Middle frontal gyrus (tissue), 1 donor: Measurements from ENCODE around the gene ETNK1.
"Not testable (repeated sequence)": the region's sequence is repeated elsewhere in the genome, so short reads cannot be mapped to it uniquely, and the experiment has no call there.

Source experiments
- DNase-seq: peaks from one replicate; pipeline ENCODE4 v3.0.0-alpha.2; 2015; ENCODE audit warnings: low spot score; ENCODE audit errors: extremely low spot score

ETNK1 gene, protein sequence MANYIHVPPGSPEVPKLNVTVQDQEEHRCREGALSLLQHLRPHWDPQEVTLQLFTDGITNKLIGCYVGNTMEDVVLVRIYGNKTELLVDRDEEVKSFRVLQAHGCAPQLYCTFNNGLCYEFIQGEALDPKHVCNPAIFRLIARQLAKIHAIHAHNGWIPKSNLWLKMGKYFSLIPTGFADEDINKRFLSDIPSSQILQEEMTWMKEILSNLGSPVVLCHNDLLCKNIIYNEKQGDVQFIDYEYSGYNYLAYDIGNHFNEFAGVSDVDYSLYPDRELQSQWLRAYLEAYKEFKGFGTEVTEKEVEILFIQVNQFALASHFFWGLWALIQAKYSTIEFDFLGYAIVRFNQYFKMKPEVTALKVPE

DNA sequence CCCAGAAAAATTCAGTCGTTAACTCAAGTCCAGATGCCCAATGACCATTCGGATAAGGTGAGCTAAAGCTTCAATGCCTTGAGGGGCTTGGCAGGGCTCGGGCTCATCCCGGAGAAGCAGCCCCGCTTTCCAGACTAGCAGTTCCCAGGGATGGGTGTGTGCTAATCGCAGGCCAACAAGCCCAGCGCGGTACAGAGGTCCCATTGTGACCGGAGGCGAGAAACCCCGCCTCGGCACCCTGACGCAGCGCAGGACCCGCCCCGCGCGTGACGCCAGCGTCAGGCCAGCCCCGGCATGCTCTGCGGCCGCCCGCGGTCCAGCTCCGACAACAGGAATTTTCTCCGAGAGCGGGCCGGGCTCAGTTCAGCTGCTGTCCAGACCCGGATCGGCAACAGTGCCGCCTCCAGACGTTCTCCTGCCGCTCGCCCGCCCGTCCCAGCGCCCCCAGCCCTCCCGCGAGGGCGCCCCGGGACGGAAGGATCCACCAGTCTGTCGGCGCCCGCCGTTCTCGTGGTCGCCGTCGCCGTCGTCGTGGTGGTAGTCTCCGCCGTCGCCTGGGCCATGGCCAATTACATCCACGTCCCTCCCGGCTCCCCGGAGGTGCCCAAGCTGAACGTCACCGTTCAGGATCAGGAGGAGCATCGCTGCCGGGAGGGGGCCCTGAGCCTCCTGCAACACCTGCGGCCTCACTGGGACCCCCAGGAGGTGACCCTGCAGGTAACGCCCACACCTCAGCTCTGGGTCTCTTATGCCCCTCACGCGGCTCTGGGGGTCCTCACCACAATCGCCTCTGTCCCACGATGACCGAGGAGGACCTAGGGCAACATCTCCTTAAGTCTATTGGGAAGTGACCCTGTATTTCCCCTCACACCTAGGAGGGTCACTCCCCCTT, at the start of gene ETNK1:
ETNK1 (plus strand) TSS at position 302 of the 892 bp plus-strand sequence; CDS start at position 562, 260 bp downstream.
- DNase-seq: peak; percentile 92

DNA sequence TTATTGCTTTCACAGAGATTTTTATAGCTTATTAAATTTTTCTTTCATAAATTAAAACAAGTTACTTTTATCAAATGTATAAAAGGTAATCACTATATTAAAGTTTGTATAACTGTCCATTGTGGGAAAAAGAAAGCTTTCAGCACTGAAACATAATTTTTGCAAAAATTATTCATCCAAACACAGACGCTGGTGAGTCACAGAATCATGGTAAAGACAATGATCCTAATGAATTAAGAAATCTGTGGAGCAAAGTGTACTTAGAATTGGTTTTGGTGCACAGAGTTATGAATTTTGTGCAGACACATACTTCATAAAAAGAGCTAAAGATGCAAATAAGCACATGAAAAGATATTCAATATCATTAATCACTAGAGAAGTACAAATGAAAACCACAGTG, 48.9 kb upstream of the ETNK1 start:
- no peak for DNase-seq

DNA sequence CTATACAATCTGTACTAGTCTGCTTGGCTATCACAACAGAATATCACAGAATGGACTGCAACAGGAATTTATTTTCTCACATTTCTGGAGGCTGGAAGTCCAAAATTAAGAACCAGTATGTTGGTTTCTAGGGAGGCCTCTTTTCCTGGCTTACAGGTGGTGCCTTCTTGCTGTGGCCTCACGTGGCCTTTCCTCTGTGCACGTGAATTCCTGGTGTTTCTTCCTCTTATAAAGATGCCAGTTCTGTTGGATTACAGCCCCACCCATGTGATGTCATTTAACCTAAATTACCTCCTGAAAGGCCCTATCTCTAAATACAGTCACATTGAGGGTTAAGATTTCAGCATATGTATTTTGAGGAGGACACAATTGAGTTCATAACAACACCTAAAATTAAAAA, 48.5 kb upstream of the ETNK1 start:
- DNase-seq: no peak

DNA sequence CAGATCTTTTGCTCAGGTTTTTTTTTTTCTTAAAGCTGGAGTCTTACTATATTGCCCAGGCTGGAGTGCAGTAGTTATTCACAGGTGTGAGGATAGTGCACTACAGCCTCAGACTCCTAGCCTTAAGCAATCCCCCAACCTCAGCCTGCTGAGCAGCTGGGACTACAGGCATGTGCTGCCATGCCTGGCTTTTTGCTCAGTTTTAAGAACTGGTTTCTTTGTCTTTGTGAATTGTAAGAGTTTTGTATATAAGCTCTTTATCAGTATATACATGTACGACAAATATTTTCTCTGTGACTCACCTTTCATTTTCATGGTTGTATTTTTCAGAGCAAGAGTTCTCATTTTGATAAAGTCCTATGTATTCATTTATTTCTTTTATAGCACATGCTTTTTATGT, 47.3 kb upstream of the ETNK1 start:
- DNase-seq: no peak

DNA sequence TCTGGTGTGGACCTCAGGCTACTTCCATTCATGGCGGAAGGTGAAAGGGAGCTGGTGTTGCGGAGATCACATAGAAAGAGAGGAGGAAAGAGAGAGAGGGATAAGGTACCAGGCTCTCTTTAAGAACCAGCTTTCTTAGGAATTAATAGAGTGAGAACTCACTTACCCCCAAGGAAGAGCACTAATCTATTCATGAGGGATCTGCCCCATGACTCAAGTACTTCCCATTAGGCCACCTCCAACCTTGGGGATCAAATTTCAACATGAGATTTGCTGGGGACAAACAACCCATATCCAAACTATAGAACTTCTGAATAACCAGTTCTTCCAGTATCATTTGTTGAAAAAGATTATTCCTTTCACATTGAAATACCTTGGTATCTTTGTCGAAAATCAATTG, 46.6 kb upstream of the ETNK1 start:
- no peak for DNase-seq

DNA sequence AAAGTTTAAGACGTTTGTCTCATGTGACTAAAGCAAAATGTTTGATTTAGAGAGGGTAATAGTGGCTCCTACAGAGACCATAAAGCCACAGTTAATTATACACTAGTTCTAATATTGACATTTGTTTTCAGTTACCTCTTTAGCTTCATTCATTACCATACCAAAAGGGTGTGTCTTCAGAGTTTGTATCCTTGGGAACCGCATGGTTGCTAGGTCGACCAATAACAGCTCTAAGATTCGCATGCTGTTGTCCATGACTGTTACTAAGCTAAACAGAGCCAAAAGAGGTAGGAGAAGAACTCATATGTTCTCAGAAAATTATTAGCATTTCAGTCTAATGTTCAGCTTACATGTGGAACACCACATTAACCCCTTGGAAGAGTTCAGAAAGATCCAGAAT, 36.2 kb upstream of the ETNK1 start:
- DNase-seq: no peak

DNA sequence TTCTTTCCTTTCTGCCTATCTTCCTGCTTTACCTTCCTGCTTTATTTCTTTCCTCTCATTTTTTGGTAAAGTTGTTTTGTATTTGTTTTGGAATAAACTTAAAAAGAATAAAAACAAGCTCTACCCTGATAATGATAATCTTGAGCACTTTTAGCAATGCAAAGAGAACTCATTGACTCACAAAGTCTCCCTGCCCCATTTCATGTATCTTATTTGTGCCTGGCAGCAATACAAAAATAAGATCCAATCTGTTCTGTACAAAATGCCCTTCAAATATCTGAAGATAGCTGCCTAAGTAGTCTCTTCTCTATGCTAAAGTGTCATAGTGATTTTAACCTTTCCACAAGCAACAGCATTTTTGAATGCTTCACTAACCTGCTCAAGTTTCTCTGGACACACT, 31.1 kb upstream of the ETNK1 start:
- no peak for DNase-seq

DNA sequence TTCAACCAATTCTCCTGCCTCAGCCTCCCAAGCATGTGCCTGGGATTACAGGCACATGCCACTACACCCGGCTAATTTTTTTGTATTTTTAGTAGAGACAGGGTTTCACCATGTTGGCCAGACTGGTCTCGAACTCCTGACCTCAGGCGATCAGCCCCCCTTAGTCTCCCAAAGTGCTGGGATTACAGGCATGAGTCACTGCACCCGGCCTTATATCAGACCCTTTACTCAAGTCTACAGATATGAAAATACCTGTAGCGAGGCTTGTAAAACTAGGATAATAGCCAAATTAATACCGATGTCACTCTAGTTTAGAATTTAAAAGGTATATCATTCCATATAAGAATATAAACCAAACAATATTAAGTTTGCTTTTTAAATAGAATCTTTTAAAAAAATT, 27.4 kb upstream of the ETNK1 start:
- DNase-seq: not testable (repeated sequence)

DNA sequence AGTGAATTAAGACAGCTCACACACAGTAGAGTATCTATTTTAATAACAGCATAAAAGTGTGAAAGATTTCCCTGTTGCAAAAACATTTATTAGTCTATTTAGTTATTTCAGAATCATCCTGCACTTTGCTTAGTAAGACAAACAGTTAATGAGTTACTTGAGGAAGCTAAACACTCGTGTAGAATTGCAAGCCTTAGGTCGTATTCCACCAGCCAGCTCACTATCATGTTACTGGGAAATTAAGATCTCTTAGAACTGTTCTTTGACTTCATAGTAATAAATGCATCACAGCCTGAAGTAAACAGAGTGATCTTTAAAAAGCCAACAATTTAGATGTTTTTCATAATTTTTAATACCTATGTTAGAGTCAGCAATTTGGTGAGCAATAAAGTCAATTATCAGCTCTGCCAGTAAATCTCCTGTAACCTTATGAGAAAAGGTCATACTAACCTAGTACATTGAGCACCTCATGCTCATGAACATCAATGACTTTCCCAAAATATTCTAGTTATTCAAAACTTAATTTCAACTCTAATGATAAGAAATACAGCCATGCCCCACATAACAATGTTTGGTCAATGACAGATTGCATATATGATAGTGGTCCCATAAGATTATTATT, 26.7 kb upstream of the ETNK1 start:
- no peak for DNase-seq

DNA sequence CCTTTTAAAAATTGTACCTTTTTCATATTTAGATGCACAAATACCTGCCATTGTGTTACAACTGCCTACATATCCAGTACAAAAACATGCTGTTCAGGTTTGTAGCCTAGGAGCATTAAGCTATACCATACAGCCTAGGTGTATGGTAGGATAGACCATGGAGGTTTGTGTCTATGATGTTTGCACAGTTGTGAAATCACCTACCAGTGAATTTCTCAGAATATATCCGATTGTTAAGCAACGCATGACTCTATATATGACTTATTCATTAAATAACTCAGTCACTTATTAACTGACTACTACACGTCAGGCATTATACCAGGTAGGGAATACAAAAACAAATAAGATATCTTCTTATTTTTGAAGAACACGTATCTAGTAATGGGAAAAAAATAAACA, 26.2 kb upstream of the ETNK1 start:
- no peak for DNase-seq

DNA sequence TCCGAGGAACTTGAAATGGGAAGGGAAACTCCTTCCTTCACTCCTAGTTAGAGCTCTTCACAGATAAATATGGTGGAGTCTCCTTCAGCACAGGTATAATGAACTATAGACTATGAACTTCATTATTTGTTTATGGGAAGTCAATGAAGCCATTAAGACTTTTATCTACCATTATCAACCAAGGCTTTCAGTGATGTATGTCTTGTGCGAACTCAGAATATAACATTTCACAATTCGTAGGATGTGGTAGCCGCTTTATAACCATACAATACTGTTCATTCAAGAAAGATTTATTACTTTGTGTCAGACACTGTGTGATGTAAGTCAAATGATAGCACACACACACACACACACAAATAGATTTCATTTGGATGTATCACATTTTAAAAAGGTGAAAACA, 24.8 kb upstream of the ETNK1 start:
- DNase-seq: no peak

DNA sequence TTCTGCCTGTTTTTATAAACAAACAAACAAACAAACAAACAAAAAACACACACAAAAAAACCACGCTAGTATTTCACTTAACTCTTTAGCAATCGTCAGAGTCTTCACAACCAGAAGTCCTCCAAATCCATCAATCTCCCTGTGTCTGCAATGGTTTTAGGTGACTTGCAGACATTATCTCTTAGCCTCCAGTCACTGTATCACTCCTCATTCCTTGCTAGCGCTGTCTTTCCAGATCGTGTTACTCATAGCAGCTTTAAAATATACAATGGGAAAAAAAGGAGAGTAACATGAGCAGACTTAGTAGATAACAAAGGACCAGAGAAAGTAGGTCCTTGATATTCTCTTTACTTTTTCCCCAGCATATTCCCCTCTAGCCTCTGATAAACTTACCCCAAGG, 15.5 kb upstream of the ETNK1 start:
- no peak for DNase-seq

DNA sequence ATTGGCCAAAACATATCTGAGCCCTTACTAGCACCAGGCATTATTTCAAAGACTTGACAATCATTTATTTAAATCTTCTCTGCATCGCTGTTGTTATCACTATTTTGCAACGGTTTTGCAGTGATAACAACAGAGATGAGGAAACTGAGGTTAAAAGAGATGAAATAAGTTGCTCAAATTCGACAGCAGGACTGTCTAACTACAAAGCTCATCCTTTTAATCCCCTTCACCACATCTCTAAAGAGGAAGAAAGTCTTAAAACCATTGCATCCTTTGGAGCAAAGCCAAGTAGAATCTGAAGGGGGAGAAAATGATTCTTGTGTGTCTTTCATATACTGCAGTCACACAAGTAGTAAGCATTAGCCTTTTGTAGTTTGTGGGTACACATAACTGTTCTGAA, 14.8 kb upstream of the ETNK1 start:
- DNase-seq: no peak

DNA sequence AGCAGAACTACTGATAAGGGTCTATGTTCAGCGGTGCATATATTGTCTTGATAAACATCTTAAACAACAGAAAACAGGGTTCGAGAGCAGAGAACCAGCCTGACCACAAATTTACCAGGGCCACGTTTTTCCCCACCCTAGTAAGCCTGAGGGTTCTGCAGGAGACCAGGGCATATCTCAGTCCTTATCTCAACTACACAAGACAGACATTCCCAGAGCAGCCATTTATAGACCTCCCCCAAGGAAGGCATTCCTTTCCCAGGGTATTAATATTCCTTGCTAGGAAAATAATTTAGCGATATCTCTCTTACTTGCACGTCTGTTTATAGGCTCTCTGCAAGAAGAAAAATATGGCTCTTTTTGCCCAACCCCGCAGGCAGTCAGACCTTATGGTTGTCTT, 12.1 kb upstream of the ETNK1 start:
- not testable (repeated sequence) for DNase-seq

DNA sequence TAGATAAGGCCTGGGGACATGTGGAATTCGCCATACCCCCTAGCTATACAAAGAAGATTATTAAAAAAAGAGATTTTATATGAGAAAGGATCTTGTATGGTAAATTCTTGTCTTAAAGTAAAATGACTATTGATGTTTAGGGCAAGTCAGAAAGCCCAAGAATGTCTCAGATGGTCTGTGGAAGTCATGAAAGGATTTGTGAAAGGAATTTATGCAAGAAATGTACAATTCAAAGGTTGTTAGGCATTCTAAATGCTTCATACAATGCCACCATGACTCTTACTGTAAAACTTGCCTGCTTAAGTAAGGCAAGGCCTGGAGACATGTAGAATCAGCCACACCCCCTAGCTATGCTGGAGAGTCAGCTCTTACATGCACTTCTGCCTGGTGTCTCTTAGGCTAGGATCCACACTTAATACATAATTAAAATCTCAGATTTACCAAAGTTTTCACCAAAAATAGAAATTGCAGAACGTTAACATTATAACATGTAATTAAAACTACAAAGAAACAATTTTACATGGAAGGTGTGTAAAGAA, 8.9 kb upstream of the ETNK1 start:
- DNase-seq: no peak

DNA sequence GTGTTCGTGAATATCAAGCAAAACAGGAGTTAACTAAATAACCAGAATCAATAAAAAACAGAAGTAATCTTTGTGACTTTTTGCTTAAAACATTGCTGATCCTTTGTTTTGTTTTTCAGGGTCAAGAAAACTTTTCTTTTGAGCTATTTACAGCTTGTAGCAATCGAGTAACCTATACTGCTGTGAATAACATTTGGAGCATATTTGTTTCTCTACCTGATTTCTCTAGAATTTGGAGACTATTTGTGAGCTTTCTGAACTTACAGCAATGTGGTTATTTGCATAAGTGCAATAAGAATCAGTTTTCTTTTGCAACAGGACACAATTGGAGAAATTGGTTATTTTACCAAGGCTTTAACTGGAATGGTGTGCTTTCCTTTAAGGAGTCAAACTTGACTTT, 7.3 kb upstream of the ETNK1 start:
- DNase-seq: no peak

DNA sequence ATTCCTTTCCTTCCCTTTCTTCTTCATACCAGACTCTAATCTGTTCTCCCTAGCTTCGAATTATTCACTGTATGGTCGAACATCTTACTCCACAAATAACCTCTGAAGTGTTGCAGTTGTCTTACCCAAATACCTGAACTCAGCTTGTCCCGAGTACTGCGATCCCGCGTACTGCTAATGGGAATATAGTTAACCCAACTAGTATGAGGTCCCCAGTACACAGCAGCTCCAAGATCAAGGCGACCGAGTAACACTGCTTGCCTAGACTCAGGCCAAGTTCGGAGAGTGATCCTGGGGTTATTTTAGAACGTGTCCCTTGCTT, 462 bp upstream of the ETNK1 start:
- DNase-seq: no peak

DNA sequence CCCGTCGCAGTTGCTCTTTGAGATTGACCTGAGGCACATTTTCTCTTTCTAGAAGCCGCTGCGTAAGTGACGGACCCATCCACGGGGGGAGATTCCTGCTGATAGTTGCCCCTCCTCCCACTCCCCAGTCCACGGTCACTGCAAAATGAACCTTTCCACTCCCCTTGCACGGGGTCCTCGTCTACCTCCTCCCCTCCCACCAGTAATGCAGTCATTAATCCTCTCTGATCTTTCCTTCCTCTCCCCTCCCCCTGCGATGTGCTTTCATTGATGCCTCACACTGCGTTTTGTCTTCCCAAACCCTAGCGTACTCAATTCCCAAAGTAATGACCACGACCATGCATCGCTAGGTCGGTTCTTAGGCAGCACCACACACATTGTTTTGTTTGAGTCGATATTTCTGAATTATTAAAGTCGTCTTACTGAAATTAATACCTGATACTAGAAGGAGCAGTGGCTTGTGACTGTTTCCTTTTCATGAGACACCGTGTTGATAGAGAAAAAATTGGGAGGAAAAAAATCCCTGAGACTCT, 857 bp downstream of the ETNK1 start:
- no peak for DNase-seq

DNA sequence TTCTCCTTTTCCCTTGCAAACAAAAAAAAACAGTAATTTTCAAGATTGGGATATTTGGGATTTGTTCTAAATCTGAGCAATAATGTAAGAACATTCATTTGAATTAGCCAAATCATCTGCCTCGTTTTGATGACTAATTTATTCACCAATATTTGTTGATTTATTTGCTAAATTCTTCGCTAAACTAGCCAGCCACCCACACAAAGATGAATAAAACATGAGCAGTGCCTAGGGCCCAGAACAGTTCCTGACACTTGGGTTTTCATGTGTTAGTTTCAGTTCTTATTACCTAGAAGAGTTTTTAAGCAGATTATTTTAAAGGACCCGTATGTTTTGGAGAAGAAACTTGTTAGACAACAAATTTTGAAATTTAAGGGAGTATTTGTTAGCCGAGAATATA, 1.4 kb downstream of the ETNK1 start:
- DNase-seq: no peak

DNA sequence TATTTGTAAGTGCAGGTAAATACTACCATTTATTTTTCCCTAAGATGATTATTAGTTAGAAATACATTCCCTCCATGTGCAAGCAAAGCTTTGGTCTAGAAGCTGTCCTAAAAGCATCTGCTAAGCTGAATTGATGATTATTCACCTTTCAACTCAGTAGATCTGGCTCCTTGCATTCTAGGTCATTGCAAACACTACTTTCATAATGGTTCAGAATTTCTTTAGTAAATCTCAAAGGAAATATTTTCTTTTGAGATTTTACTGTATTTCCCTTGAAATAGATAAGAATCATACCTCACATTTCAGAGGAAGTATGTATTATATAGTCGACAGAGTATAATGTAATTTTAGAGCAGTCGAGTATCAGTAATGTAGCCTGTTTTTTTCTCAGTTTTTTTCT, 2.4 kb downstream of the ETNK1 start:
- no peak for DNase-seq

DNA sequence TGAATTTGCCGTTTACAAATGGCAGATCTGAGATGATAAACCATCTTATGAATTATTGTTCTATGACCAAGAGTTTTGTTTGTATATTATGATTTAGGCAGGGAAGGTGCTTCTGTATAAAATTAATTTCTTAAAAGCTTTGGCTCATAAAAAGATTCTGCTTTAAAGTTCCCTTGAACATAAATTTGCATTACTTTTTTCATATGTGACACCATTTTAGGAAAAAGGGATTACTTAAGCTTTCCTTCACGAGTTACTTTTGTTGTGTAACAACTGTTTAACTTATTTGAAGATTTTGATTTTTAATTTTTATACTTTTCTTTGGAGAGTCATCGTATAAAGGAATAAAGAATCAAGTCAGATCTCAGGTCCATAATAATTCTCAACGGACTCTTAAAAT, 3.3 kb downstream of the ETNK1 start:
- no peak for DNase-seq
